CD4-positive, alpha-beta T cell treated with Interleukin-15 for 4 hours (primary cell): Measurements from ENCODE around the gene ROR2.
"Not testable (repeated sequence)": the region's sequence is repeated elsewhere in the genome, so short reads cannot be mapped to it uniquely, and the experiment has no call there.

Experiments used
- DNase-seq: peaks from one replicate; pipeline ENCODE4 v3.0.0-alpha.2; 2020; ENCODE audit warnings: low spot score

The ROR2 gene

GRCh38 chr9:91923145-91923544 lies 26.9 kb downstream of the ROR2 start:
- DNase-seq, result no peak

GRCh38 chr9:91921371-91921770 lies 28.7 kb downstream of the ROR2 start:
- no peak for DNase-seq

GRCh38 chr9:91920630-91921350 lies 29.2 kb downstream of the ROR2 start:
- DNase-seq, result no peak

GRCh38 chr9:91919621-91920020 lies 30.4 kb downstream of the ROR2 start:
- DNase-seq, result no peak

- no peak for DNase-seq
Observed at GRCh38 chr9:91917436-91917835, 32.6 kb downstream of the ROR2 start.

GRCh38 chr9:91915524-91916263 lies 34.3 kb downstream of the ROR2 start:
- DNase-seq, result no peak

GRCh38 chr9:91914937-91915336 lies 35.1 kb downstream of the ROR2 start:
- DNase-seq, result no peak

- no peak for DNase-seq
Observed at GRCh38 chr9:91914404-91914803, 35.6 kb downstream of the ROR2 start.

- no peak for DNase-seq
Observed at GRCh38 chr9:91913986-91914385, 36.0 kb downstream of the ROR2 start.

- no peak for DNase-seq
Observed at GRCh38 chr9:91913096-91913495, 36.9 kb downstream of the ROR2 start.

- no peak for DNase-seq
Observed at GRCh38 chr9:91911657-91912056, 38.4 kb downstream of the ROR2 start.

GRCh38 chr9:91909256-91909655 lies 40.8 kb downstream of the ROR2 start:
- DNase-seq, result not testable (repeated sequence)

- no peak for DNase-seq
Observed at GRCh38 chr9:91908746-91909145, 41.3 kb downstream of the ROR2 start.

GRCh38 chr9:91908293-91908623 lies 41.8 kb downstream of the ROR2 start:
- no peak for DNase-seq

- no peak for DNase-seq
Observed at GRCh38 chr9:91907484-91908292, 42.3 kb downstream of the ROR2 start.

- peak; percentile 48 for DNase-seq
Observed at GRCh38 chr9:91905991-91906469, 44.0 kb downstream of the ROR2 start.

GRCh38 chr9:91905237-91905650 lies 44.8 kb downstream of the ROR2 start:
- no peak for DNase-seq

- DNase-seq, result no peak
Observed at GRCh38 chr9:91904588-91905236, 45.3 kb downstream of the ROR2 start.

- DNase-seq, result no peak
Observed at GRCh38 chr9:91903126-91903911, 46.7 kb downstream of the ROR2 start.

GRCh38 chr9:91902475-91903125 lies 47.4 kb downstream of the ROR2 start:
- DNase-seq, result no peak

- DNase-seq, result no peak
Observed at GRCh38 chr9:91900797-91901177, 49.2 kb downstream of the ROR2 start.
